Caki2 (cell line): ENCODE measurements around the gene FBRSL1. TPM values are rescaled to one million over a fixed set of nuclear protein-coding genes. Genes with fewer than 3 reads are reported as not detected.

Experiments used
- DNase-seq: peaks from one replicate; pipeline ENCODE4 v3.0.0-alpha.2; 2015; ENCODE audit warnings: low read depth
- in situ Hi-C: cut with HindIII; loops from 2 replicates; pipeline ENCODE4 v1.10.0; 2016; ENCODE audit warnings: low sequenced_read_pairs, low pct_unique_long_range_greater_than_20kb, mixed read lengths
- total RNA-seq: library from RNA; depleted of rRNA; stranded (reverse); fragments of >200 nt; shearing (Covaris generic); gene quantifications from 2 replicates; pipeline ENCODE4 v1.2.3, GENCODE V29; 2014; ENCODE audit warnings: low replicate concordance

Gene FBRSL1
- total RNA-seq, 1 experiment from 2014 or later, result 8.3 TPM

- no peak for DNase-seq
- in situ Hi-C loops, result no loop called here
Observed at GRCh38 chr12:132491138-132491663, 1.2 kb downstream of the FBRSL1 start.

DNA sequence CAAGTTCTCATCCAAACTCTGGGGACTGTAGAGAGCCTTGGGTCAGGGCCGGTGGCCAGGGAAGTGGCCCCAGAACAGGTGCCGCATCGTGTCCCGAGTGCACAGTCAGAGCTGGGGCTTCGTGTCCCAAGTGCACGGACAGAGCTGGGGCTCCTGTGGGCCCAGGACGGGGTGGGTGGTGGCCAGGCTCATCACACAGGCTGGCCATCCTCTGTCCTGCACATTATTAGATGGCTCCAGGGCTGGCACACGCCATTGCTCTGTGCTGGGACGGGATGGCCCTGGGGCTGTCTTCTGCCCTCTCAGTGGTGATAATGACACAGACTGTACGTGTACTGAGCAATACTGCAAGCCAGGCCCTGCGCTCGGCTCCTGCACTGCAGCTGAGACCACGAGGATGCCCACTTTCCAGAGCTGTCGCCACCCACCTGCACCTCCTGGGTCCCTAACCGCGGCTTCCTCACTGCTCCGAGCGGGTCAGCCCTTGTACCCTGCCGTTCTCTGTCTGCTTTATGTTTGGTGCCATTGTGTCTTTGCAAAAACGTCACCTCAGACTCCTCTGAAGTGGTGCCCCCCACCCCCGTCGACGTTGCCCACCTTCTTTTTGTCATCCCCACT is 1.9 kb downstream of the FBRSL1 start:
- in situ Hi-C loops, result no loop called here

GRCh38 chr12:132492522-132492921 is 2.6 kb downstream of the FBRSL1 start:
- in situ Hi-C loops, result no loop called here
- DNase-seq, result no peak

More for the DNA sequence above, 1.9 kb downstream of the FBRSL1 start:
- DNase-seq, result no peak

DNA sequence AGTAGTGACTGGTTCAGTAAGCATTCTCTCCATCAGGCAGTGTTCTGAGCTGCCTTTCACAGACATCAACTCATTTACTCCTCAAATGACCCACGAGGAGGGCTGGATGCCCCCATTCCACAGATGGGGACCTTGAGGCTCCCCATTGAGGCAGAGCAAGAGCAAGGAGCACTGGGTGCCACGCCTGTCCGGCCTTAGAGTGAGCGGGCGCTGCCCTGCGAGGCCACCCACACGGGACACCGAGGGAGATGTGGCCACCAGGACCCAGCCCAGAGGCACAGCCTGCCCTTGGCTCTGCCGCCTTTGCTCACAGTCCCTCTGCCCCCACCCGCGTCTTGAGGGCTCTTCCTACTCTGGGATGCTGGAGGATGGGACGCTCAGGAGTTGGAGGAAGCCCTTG is 3.0 kb downstream of the FBRSL1 start:
- no peak for DNase-seq
- in situ Hi-C loops, result no loop called here

DNA sequence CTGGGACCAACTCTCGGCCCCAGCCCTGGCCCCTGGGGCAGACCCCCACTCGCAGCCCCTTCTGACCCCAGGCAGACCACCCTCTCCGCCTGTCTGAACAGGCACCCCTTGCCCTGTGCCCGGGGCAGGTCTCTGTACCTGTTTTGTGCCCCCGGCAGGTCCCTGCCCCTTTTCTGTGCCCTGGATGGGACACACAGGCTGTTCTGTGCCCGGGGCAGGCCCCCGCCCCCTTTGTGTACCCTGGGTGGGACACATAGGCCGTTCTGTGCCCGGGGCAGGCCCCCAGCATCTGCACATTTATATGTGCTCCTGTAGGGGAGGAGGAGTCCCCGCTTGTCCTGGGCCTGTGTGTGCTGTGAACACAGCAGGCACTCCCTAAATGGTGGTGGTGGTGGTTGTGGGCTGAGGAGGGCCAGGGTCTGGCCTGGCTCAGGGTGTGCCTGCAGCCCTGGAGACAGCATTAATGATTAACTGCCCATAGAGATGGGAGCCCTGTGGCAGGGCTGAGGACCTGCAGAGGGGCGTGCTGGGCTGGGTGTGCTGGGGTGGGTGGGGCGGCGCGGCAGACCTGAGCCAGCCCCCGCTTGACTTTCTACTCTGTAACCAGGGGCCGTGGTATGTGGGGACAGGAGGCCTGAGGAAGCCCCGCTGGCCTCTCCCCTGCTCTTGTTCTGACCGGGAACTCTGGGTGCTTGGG is 3.7 kb downstream of the FBRSL1 start:
- in situ Hi-C loops, result no loop called here
- DNase-seq, result no peak

DNA sequence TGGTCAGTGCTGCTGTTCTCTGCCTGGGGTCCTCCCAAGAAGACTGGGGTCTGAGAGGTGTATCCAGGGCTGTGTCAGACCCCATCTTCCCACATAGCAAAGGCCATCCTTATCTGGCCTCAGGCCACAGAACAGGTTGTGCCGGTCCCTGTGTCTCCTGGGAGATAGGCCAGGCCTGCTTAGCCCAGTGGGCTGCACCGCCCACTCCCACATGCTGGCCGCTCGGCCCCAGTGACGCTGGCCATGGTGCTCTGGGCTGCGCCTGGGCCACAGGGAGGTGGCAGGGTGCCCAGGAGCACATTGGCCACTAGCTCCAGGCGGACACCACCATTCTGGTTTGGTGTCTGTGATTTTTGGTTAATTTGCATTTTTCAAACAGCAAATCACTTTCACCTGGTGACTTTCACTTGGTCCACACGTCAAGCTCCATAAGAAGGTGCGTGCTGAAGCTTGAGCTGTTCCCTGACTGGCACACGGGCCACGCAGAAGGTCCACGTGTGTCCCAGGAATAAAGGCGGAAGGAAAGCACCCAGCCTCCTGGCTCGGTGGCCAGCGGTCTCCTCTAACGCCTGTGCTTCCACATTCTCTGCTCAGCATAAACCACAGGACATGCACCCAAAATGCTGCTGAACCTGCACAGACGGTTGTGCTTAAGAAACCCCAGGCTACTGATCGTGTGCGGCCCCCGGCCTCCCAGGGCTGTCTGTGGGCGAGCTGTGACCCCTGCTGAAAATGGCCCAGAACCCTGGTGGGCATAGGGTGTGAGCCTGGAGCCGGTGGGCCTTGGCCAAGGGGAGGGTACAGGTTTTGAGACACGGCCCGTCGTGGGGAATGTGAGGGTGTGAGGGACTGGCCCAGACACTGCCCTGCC is 4.6 kb downstream of the FBRSL1 start:
- DNase-seq, result no peak
- in situ Hi-C loops, result no loop called here

GRCh38 chr12:132495165-132495544 is 5.2 kb downstream of the FBRSL1 start:
- no peak for DNase-seq
- in situ Hi-C loops, result no loop called here

GRCh38 chr12:132495629-132496357 is 5.8 kb downstream of the FBRSL1 start:
- no peak for DNase-seq
- in situ Hi-C loops, result no loop called here

- in situ Hi-C loops, result no loop called here
- DNase-seq, result no peak
Observed at GRCh38 chr12:132496358-132496669, 6.4 kb downstream of the FBRSL1 start.

GRCh38 chr12:132496710-132497109 is 6.8 kb downstream of the FBRSL1 start:
- in situ Hi-C loops, result no loop called here

GRCh38 chr12:132497514-132498405 is 7.8 kb downstream of the FBRSL1 start:
- DNase-seq, result no peak
- in situ Hi-C loops, result no loop called here

More at GRCh38 chr12:132496710-132497109, 6.8 kb downstream of the FBRSL1 start:
- DNase-seq, result no peak

DNA sequence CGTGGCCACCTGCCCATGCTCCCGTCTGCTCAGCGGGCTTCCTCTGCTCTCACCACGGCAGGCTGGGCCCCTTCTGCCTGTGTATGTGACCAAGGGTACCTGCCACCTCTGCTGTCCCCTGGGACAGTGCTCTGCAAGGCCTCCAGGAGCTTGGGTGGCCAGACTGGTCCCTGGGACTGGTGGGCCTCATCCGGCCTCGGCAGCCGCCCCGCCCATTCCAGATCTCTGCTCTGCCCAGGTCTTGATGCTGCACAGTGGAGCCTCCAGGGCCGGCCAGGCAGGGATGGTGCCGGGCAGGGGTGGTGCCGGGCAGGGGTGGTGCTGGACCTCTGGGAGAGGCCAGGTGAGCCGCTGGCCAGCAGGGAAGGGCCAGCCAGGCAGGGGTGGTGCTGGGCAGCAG is 9.0 kb downstream of the FBRSL1 start:
- DNase-seq, result no peak
- in situ Hi-C loops, result no loop called here

DNA sequence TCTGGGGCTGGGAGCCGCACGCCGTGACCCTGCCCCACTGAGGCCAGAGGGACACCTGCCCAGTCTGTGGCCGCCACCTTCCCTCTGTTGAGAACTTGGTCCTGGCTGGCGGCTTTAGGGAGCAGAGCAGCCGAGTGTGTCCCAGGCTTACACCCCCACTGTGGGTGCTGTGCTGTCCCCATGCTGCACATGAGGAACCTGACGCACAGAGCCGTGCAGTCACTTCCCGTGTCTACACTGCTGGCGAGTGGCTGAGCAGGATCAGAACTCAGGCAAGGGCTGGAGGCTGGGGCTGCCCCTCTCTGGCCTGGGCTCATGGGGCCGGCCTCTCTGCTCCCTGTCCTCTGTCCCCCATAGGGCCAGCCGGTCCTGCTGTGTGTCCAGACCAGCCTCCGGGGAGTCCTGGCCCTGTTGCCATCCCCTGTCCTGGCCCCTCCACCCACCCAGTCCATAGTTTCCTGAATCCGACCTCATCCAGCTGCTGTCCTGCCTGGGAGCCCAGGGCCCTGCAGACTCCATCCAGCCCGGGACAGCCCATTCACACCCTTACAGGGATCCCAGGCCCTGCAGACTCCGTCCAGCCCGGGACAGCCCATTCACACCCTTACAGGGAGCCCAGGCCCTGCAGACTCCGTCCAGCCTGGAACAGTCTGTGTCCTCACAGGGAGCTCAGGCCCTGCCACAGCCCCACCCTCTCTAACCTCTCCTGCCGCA is 10.3 kb downstream of the FBRSL1 start:
- in situ Hi-C loops, result no loop called here
- DNase-seq, result no peak

DNA sequence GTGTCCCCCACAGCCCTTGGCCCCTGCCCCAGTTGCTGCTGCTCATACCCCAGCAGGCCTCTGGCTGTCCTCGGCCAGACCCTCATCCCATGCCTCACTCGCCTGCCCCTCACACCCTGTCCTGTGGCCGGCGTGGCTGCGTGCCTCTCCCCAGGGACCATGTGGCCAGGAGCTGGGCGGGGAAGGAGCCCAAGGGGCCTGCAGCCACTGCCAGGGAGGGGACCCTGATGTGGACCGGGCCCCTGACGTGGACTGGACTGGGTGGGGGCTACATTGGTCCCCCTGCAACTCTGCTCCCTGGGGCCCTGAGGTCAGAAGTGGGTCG is 10.9 kb downstream of the FBRSL1 start:
- DNase-seq, result no peak
- in situ Hi-C loops, result no loop called here

DNA sequence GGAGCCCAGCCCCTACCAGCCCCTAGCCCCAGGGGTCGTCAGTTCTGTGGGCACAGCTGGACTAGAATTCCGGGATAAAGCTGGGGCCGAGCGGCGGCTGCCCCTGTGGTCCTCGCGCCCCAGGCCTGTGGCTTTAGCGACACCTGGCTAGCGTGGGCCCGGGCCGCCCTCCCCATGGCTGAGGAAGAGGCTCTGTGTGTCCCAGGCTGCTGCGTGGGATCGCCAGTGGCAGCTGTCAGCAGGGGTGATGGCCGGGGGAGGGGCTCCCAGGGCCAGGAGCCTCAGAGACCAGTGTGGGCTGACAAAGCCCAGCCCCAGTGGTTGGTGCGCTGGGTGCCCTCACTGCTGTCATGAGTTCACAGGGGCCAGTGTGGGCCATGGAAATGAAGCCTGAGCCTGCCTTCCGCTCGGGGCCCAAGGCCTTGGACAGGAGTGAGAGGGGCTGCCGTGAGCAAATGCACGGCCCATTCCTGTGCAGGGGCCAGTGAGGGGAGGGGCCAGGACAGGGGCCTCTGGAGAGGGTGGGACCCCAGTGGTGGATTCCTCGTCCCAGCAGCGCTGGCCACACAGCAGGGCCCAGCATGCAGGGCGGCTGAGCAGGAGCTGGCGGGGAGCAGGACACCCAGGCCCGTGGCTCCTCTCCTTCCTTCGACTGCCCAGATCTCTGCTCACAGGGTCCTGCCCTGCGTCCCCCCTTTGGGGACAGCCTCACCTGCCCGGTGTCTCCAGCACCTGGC is 11.4 kb downstream of the FBRSL1 start:
- in situ Hi-C loops, result no loop called here
- no peak for DNase-seq

GRCh38 chr12:132502149-132502881 is 12.4 kb downstream of the FBRSL1 start:
- DNase-seq, result no peak
- in situ Hi-C loops, result no loop called here
